Measurements from ENCODE around the gene LTBP1.

The LTBP1 gene

DNA sequence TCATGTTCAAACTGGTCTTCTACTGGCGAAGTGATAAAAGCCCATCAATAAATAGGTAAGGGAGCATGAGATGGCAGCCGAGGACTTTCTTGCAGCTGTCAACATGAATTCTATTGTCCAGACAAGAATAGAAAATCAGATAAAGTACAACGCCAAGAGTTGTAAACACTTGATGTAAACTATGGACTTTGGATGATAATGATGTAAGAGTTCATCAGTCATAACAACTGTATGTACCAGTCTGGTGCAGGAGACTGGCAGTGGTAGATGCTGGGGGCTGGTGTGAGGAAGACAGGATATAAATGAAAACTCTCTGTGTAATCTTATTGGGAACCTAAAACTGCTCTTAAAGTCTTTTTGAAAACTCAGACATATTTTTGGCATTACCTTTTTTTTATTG is 373.8 kb downstream of the LTBP1 start:
- H3K4ac ChIP-seq (ENCODE audit: low read depth in 1 of 2, low read length in 2 of 2): no peak overlapping the region
- no peak overlapping the region for H2BK5ac ChIP-seq (ENCODE audit: low read depth, low read length, poor library complexity, severe bottlenecking)
- no peak overlapping the region for H4K91ac ChIP-seq (ENCODE audit: low read length)
- no peak overlapping the region for H3K18ac ChIP-seq (ENCODE audit: low read depth in 1 of 2, low read length in 2 of 2)
- H3K27me3 ChIP-seq (ENCODE audit: control insufficient read depth in 1 of 2, insufficient read depth in 1 of 2, low read length in 2 of 2): no peaks in the 10 kb centered on the region
- no peak overlapping the region for H2BK120ac ChIP-seq (ENCODE audit: low read depth, low read length)
- H3K14ac ChIP-seq (ENCODE audit: low read length in 2 of 2): no peak overlapping the region
- H3K36me3 ChIP-seq (ENCODE audit: control insufficient read depth in 1 of 2, insufficient read depth in 2 of 2, low read depth in 1 of 2, low read length in 2 of 2): peaks cover 0 to 7% of the 10 kb centered on the region in 2 experiments
- H2BK12ac ChIP-seq (ENCODE audit: low read length in 2 of 2): no peak overlapping the region
- peak; percentile 24 for DNase-seq
- no peak overlapping the region for H3K4me3 ChIP-seq (ENCODE audit: insufficient read depth in 1 of 2, low read depth in 1 of 2, low read length in 2 of 2)
- 70% methylated on average over 3 of the region's 3 CpGs for WGBS
- no peak overlapping the region for H3K4me2 ChIP-seq (ENCODE audit: low read length, poor library complexity, severe bottlenecking)
- H3K27ac ChIP-seq (ENCODE audit: low read length, poor library complexity, severe bottlenecking): no peak overlapping the region
- H2AFZ ChIP-seq (ENCODE audit: low read depth, low read length): no peak overlapping the region
- H2BK15ac ChIP-seq (ENCODE audit: low read depth, poor library complexity, severe bottlenecking): no peak overlapping the region
- no peak overlapping the region for H2AK5ac ChIP-seq (ENCODE audit: low read length, severe bottlenecking)
- no peak overlapping the region for H3K23ac ChIP-seq (ENCODE audit: low read length in 2 of 2)
- H3K9ac ChIP-seq (ENCODE audit: low read length): no peak overlapping the region
- no peaks in the 10 kb centered on the region for H3K79me1 ChIP-seq (replicated peaks; ENCODE audit: low read length, poor library complexity, severe bottlenecking)
- H3K4me1 ChIP-seq (ENCODE audit: control insufficient read depth, insufficient read depth, low read depth, low read length): peaks cover 2% of the 10 kb centered on the region
- H3K9me3 ChIP-seq (ENCODE audit: control insufficient read depth, low read length): no peaks in the 10 kb centered on the region
- no peak overlapping the region for H4K8ac ChIP-seq (ENCODE audit: low read length)

- no peak overlapping the region for H2BK15ac ChIP-seq (ENCODE audit: low read depth, poor library complexity, severe bottlenecking)
- no peak overlapping the region for H4K8ac ChIP-seq (ENCODE audit: low read length)
- no peaks in the 10 kb centered on the region for H3K79me1 ChIP-seq (replicated peaks; ENCODE audit: low read length, poor library complexity, severe bottlenecking)
- DNase-seq: peak; percentile 58
- peaks cover 0 to 7% of the 10 kb centered on the region in 2 experiments for H3K36me3 ChIP-seq (ENCODE audit: control insufficient read depth in 1 of 2, insufficient read depth in 2 of 2, low read depth in 1 of 2, low read length in 2 of 2)
- no peak overlapping the region for H3K27ac ChIP-seq (ENCODE audit: low read length, poor library complexity, severe bottlenecking)
- H2BK5ac ChIP-seq (ENCODE audit: low read depth, low read length, poor library complexity, severe bottlenecking): no peak overlapping the region
- no peak overlapping the region for H3K23ac ChIP-seq (ENCODE audit: low read length in 2 of 2)
- no peak overlapping the region for H3K18ac ChIP-seq (ENCODE audit: low read depth in 1 of 2, low read length in 2 of 2)
- peak overlapping the region in 1 of 2 experiments; percentile 58 for H3K4me3 ChIP-seq (ENCODE audit: insufficient read depth in 1 of 2, low read depth in 1 of 2, low read length in 2 of 2)
- peaks cover 2% of the 10 kb centered on the region for H3K4me1 ChIP-seq (ENCODE audit: control insufficient read depth, insufficient read depth, low read depth, low read length)
- no peak overlapping the region for H2AFZ ChIP-seq (ENCODE audit: low read depth, low read length)
- no peak overlapping the region for H3K14ac ChIP-seq (ENCODE audit: low read length in 2 of 2)
- H2AK5ac ChIP-seq (ENCODE audit: low read length, severe bottlenecking): no peak overlapping the region
- no peak overlapping the region for H3K4ac ChIP-seq (ENCODE audit: low read depth in 1 of 2, low read length in 2 of 2)
- WGBS: 85% methylated on average over 7 of the region's 8 CpGs
- H3K4me2 ChIP-seq (ENCODE audit: low read length, poor library complexity, severe bottlenecking): no peak overlapping the region
- H2BK120ac ChIP-seq (ENCODE audit: low read depth, low read length): no peak overlapping the region
- H3K9ac ChIP-seq (ENCODE audit: low read length): peak overlapping the region; percentile 60
- no peak overlapping the region for H4K91ac ChIP-seq (ENCODE audit: low read length)
- H3K9me3 ChIP-seq (ENCODE audit: control insufficient read depth, low read length): no peaks in the 10 kb centered on the region
- H2BK12ac ChIP-seq (ENCODE audit: low read length in 2 of 2): no peak overlapping the region
- no peaks in the 10 kb centered on the region for H3K27me3 ChIP-seq (ENCODE audit: control insufficient read depth in 1 of 2, insufficient read depth in 1 of 2, low read length in 2 of 2)
Observed at GRCh38 chr2:33321236-33321771, 374.6 kb downstream of the LTBP1 start.

DNA sequence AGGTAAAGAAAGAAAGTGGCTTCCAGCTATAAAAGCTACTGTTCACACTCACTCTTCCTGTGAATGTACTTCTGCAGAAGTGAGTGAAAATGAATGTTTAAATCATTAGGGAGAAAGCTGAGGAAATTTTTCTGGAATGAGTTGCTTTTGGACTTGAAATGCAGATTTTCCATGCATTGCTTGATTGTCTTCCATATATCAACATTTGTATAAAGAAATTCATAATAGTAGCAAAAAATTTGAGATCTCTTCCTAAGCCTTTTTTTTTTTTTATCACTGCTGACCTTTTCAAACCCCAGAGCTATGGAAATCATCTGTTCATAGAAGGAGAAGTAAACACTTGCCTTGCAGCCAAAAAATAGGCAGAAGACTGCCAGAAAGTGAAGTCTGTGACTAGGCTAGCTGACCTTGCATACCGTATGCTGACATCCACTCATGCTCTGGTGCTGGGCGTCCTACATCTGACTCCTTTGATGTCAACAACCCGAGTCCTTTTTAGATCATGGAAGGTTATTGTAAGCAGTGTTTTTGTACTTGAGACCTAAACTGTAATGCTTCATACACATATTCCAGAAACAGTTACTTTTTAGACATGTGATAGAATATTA is 375.2 kb downstream of the LTBP1 start:
- Histone ChIP-seq H4K91ac (ENCODE audit: low read length) (no peak overlapping the region), H4K8ac (ENCODE audit: low read length) (no peak overlapping the region), H3K4me3 (ENCODE audit: insufficient read depth in 1 of 2, low read depth in 1 of 2, low read length in 2 of 2) (peak overlapping the region in 1 of 2 experiments; percentile 58), H2AK5ac (ENCODE audit: low read length, severe bottlenecking) (no peak overlapping the region), H3K79me1 (replicated peaks; ENCODE audit: low read length, poor library complexity, severe bottlenecking) (no peaks in the 10 kb centered on the region), H3K9me3 (ENCODE audit: control insufficient read depth, low read length) (no peaks in the 10 kb centered on the region), H2BK120ac (ENCODE audit: low read depth, low read length) (no peak overlapping the region), H3K4ac (ENCODE audit: low read depth in 1 of 2, low read length in 2 of 2) (no peak overlapping the region), H2BK15ac (ENCODE audit: low read depth, poor library complexity, severe bottlenecking) (no peak overlapping the region), H3K27me3 (ENCODE audit: control insufficient read depth in 1 of 2, insufficient read depth in 1 of 2, low read length in 2 of 2) (no peaks in the 10 kb centered on the region), H3K18ac (ENCODE audit: low read depth in 1 of 2, low read length in 2 of 2) (no peak overlapping the region), H2BK12ac (ENCODE audit: low read length in 2 of 2) (no peak overlapping the region), H3K14ac (ENCODE audit: low read length in 2 of 2) (no peak overlapping the region), H3K4me2 (ENCODE audit: low read length, poor library complexity, severe bottlenecking) (no peak overlapping the region), H3K4me1 (ENCODE audit: control insufficient read depth, insufficient read depth, low read depth, low read length) (peaks cover 2% of the 10 kb centered on the region), H3K27ac (ENCODE audit: low read length, poor library complexity, severe bottlenecking) (no peak overlapping the region), H3K9ac (ENCODE audit: low read length) (peak overlapping the region; percentile 60), H2AFZ (ENCODE audit: low read depth, low read length) (no peak overlapping the region), H2BK5ac (ENCODE audit: low read depth, low read length, poor library complexity, severe bottlenecking) (no peak overlapping the region), H3K36me3 (ENCODE audit: control insufficient read depth in 1 of 2, insufficient read depth in 2 of 2, low read depth in 1 of 2, low read length in 2 of 2) (peaks cover 0 to 7% of the 10 kb centered on the region in 2 experiments), H3K23ac (ENCODE audit: low read length in 2 of 2) (no peak overlapping the region)
- 25% methylated on average over 1 of the region's 3 CpGs for WGBS
- DNase-seq: peak; percentile 66

- Histone ChIP-seq H3K18ac (ENCODE audit: low read depth in 1 of 2, low read length in 2 of 2) (no peak overlapping the region), H3K9me3 (ENCODE audit: control insufficient read depth, low read length) (no peaks in the 10 kb centered on the region)
- 94% methylated on average over 5 of the region's 6 CpGs for WGBS
Observed at GRCh38 chr2:33322612-33323011, 375.9 kb downstream of the LTBP1 start.

More at GRCh38 chr2:33322612-33323011, 375.9 kb downstream of the LTBP1 start:
- Histone ChIP-seq H2BK12ac (ENCODE audit: low read length in 2 of 2) (no peak overlapping the region), H3K79me1 (replicated peaks; ENCODE audit: low read length, poor library complexity, severe bottlenecking) (no peaks in the 10 kb centered on the region), H3K36me3 (ENCODE audit: control insufficient read depth in 1 of 2, insufficient read depth in 2 of 2, low read depth in 1 of 2, low read length in 2 of 2) (peaks cover 0 to 7% of the 10 kb centered on the region in 2 experiments), H3K4me3 (ENCODE audit: insufficient read depth in 1 of 2, low read depth in 1 of 2, low read length in 2 of 2) (peak overlapping the region in 1 of 2 experiments; percentile 58), H3K27ac (ENCODE audit: low read length, poor library complexity, severe bottlenecking) (no peak overlapping the region), H2BK120ac (ENCODE audit: low read depth, low read length) (no peak overlapping the region), H3K27me3 (ENCODE audit: control insufficient read depth in 1 of 2, insufficient read depth in 1 of 2, low read length in 2 of 2) (no peaks in the 10 kb centered on the region), H3K4ac (ENCODE audit: low read depth in 1 of 2, low read length in 2 of 2) (no peak overlapping the region), H3K14ac (ENCODE audit: low read length in 2 of 2) (no peak overlapping the region), H3K23ac (ENCODE audit: low read length in 2 of 2) (no peak overlapping the region), H4K91ac (ENCODE audit: low read length) (no peak overlapping the region), H3K4me2 (ENCODE audit: low read length, poor library complexity, severe bottlenecking) (no peak overlapping the region), H2AK5ac (ENCODE audit: low read length, severe bottlenecking) (no peak overlapping the region), H4K8ac (ENCODE audit: low read length) (no peak overlapping the region), H3K9ac (ENCODE audit: low read length) (no peak overlapping the region), H3K4me1 (ENCODE audit: control insufficient read depth, insufficient read depth, low read depth, low read length) (peaks cover 2% of the 10 kb centered on the region), H2AFZ (ENCODE audit: low read depth, low read length) (no peak overlapping the region), H2BK5ac (ENCODE audit: low read depth, low read length, poor library complexity, severe bottlenecking) (no peak overlapping the region), H2BK15ac (ENCODE audit: low read depth, poor library complexity, severe bottlenecking) (no peak overlapping the region)
- DNase-seq: no peak
